Fibroblast of the aortic adventitia (primary cell): ENCODE measurements around the gene IQCK. TPM values are rescaled to one million over a fixed set of nuclear protein-coding genes. Genes with fewer than 3 reads are reported as not detected.

Experiments used
- DNase-seq: peaks from one replicate; pipeline ENCODE4 v3.0.0-alpha.2; 2010; ENCODE audit warnings: low read depth
- H3K4me3 ChIP-seq: 2 replicates; pipeline ENCODE4 v1.5.1; 2011; ENCODE audit warnings: low read depth, mild to moderate bottlenecking, control low read depth, low read length, moderate library complexity
- CTCF ChIP-seq: IDR thresholded peaks from 2 replicates; pipeline ENCODE4 v1.5.1; 2011; ENCODE audit warnings: mild to moderate bottlenecking, low read length, control low read depth, inconsistent platforms; ENCODE audit not compliant: insufficient read depth
- total RNA-seq: library from RNA; depleted of rRNA; stranded (reverse); fragments of >200 nt; gene quantifications from 2 replicates; pipeline ENCODE4 v1.2.3, GENCODE V29; 2012; ENCODE audit warnings: low replicate concordance

The IQCK gene
- total RNA-seq, 1 donor, result 22.3 TPM

GRCh38 chr16:19817875-19818274 lies 99.8 kb downstream of the IQCK start:
- no peak overlapping the region for H3K4me3 ChIP-seq
- DNase-seq, result no peak
- TF ChIP-seq CTCF, result no peak

- DNase-seq, result peak; percentile 84
Measured at GRCh38 chr16:19822533-19822932, 104.5 kb downstream of the IQCK start.

GRCh38 chr16:19823322-19823721 lies 105.3 kb downstream of the IQCK start:
- TF ChIP-seq CTCF, result no peak
- no peak for DNase-seq
- H3K4me3 ChIP-seq, result no peak overlapping the region

More at GRCh38 chr16:19822533-19822932, 104.5 kb downstream of the IQCK start:
- no peak overlapping the region for H3K4me3 ChIP-seq
- TF ChIP-seq CTCF, result no peak

GRCh38 chr16:19824216-19824615 lies 106.1 kb downstream of the IQCK start:
- no peak overlapping the region for H3K4me3 ChIP-seq
- no peak for DNase-seq
- TF ChIP-seq CTCF, result no peak

- DNase-seq, result no peak
- TF ChIP-seq CTCF, result no peak
- H3K4me3 ChIP-seq, result no peak overlapping the region
Measured at GRCh38 chr16:19829844-19830692, 112.0 kb downstream of the IQCK start.

GRCh38 chr16:19830902-19831560 lies 113.0 kb downstream of the IQCK start:
- TF ChIP-seq CTCF, result no peak
- no peak overlapping the region for H3K4me3 ChIP-seq
- DNase-seq, result no peak
